Measurements from ENCODE around the gene PGA4. TPM values are rescaled to one million over a fixed set of nuclear protein-coding genes. Genes with fewer than 3 reads are reported as not detected.

PGA4 gene
- 0.06 TPM in 1 of 5 replicates, not detected in the others for total RNA-seq (2022; extraction: Qiagen RNA extraction)

GRCh38 chr11:61222047-61222446 lies at the start of gene PGA4:
PGA4 (plus strand) TSS chr11:61222347; CDS start chr11:61222401, 54 bp downstream.

GRCh38 chr11:61202950-61203746 lies 19.0 kb upstream of the PGA4 start, which contains the start of gene PGA3:
PGA3 (plus strand) TSS chr11:61203515; CDS start chr11:61203565, 50 bp downstream.

GRCh38 chr11:61240875-61241274 lies 18.7 kb downstream of the PGA4 start, which contains the start of gene PGA5:
PGA5 (plus strand) TSS chr11:61241175; CDS start chr11:61241227, 52 bp downstream.

Other genes with a start within 250 kb of the PGA4 start
- not detected in 5 replicates for gene CD5, start 119.9 kb upstream of the PGA4 start, total RNA-seq (2022; extraction: Qiagen RNA extraction)
- gene VPS37C, start 60.9 kb upstream of the PGA4 start, total RNA-seq (2022; extraction: Qiagen RNA extraction): 16.8 to 19.7 TPM (median 18.2 TPM) in 5 replicates
- 0.06 TPM in 1 of 5 replicates, not detected in the others for gene PGA3, start 18.8 kb upstream of the PGA4 start, total RNA-seq (2022; extraction: Qiagen RNA extraction)
- not detected in 5 replicates for gene PGA5, start 18.8 kb downstream of the PGA4 start, total RNA-seq (2022; extraction: Qiagen RNA extraction)
- gene VWCE, start 73.0 kb downstream of the PGA4 start, total RNA-seq (2022; extraction: Qiagen RNA extraction): 0.48 to 0.72 TPM (median 0.61 TPM) in 5 replicates
- 163 to 168 TPM (median 166 TPM) in 5 replicates for gene DDB1, start 110.8 kb downstream of the PGA4 start, total RNA-seq (2022; extraction: Qiagen RNA extraction)
- gene TKFC, start 110.9 kb downstream of the PGA4 start, total RNA-seq (2022; extraction: Qiagen RNA extraction): 40.9 to 76.4 TPM (median 70.7 TPM) in 5 replicates
- 34.5 to 50.4 TPM (median 47.0 TPM) in 5 replicates for gene CYB561A3, start 139.5 kb downstream of the PGA4 start, total RNA-seq (2022; extraction: Qiagen RNA extraction)
- 95.7 to 111 TPM (median 104 TPM) in 5 replicates for gene TMEM138, start 140.0 kb downstream of the PGA4 start, total RNA-seq (2022; extraction: Qiagen RNA extraction)
- gene TMEM216, start 170.2 kb downstream of the PGA4 start, total RNA-seq (2022; extraction: Qiagen RNA extraction): 16.9 to 21.4 TPM (median 19.3 TPM) in 5 replicates
- gene CPSF7, start 207.6 kb downstream of the PGA4 start, total RNA-seq (2022; extraction: Qiagen RNA extraction): 66.6 to 73.2 TPM (median 72.5 TPM) in 5 replicates
- 35.3 to 50.9 TPM (median 45.1 TPM) in 5 replicates for gene SDHAF2, start 207.8 kb downstream of the PGA4 start, total RNA-seq (2022; extraction: Qiagen RNA extraction)